GM21619 (cell line): ENCODE results near the gene MRPL28.
"Not testable (repeated sequence)": the region's sequence is repeated elsewhere in the genome, so short reads cannot be mapped to it uniquely, and the experiment has no call there.

ENCODE experiments used
- ATAC-seq: cut with Tn5 transposase; IDR thresholded peaks from one replicate; pipeline ENCODE4 v1.9.1; 2021; ENCODE audit not compliant: unreplicated experiment

The MRPL28 gene

GRCh38 chr16:391885-392335 lies 21.6 kb upstream of the MRPL28 start:
- ATAC-seq, result no peak

- no peak for ATAC-seq
Measured at GRCh38 chr16:389352-389751, 19.0 kb upstream of the MRPL28 start.

DNA sequence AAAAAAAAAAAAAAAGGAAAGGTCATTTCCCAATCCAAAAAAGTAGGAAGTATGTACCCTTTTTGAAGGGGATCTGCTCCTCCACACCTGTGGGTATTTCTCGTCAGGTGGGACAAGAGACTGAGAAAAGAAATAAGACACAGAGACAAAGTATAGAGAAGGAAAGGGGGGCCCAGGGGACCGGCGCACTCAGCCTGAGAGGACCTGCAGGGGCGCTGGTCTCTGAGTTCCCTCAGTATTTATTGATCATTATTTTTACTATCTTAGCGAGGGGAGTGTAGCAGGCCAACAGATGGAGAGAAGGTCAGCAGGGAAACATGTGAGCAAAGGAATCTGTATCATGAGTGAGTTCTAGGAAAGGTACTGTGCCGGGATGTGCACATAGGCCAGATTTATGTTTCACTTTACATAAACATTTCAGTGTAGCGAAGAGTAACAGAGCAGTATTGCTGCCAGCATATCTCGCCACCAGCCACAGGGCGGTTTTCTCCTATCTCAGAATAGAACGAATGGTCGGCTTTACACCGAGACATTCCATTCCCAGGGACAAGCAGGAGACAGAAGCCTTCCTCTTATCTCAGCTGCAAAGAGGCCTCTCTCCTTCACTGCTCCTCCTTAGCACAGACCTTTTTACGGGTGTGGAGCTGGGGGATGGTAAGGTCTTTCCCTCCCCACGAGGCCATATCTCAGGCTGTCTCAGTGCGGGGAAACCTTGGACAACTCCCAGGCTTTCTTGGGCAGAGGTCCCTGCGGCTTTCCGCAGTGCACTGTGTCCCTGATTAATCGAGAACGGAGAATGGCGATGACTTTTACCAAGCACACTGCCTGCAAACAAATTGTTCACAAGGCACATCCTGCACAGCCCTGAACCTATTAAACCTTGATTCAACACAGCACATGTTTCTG lies 17.7 kb upstream of the MRPL28 start:
- ATAC-seq, result not testable (repeated sequence)

DNA sequence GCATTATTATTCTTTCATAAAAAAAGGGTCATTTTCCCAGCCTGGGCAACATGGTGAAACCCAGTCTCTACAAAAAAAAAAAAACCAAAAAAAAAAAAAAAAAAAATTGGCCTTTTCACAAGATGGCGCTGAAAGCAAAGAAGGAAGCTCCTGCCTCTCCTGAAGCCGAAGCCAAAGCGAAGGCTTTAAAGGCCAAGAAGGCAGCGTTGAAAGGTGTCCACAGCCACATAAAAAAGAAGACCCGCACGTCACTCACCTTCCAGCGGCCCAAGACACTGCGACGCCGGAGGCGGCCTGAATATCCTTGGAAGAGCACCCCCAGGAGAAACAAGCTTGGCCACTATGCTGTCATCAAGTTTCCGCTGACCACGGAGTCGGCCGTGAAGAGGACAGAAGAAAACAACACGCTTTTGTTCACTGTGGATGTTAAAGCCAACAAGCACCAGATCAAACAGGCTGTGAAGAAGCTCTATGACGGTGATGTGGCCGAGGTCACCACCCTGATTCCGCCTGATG lies 16.4 kb upstream of the MRPL28 start:
- ATAC-seq, result no peak

GRCh38 chr16:383326-384051 lies 13.2 kb upstream of the MRPL28 start:
- ATAC-seq, result no peak

DNA sequence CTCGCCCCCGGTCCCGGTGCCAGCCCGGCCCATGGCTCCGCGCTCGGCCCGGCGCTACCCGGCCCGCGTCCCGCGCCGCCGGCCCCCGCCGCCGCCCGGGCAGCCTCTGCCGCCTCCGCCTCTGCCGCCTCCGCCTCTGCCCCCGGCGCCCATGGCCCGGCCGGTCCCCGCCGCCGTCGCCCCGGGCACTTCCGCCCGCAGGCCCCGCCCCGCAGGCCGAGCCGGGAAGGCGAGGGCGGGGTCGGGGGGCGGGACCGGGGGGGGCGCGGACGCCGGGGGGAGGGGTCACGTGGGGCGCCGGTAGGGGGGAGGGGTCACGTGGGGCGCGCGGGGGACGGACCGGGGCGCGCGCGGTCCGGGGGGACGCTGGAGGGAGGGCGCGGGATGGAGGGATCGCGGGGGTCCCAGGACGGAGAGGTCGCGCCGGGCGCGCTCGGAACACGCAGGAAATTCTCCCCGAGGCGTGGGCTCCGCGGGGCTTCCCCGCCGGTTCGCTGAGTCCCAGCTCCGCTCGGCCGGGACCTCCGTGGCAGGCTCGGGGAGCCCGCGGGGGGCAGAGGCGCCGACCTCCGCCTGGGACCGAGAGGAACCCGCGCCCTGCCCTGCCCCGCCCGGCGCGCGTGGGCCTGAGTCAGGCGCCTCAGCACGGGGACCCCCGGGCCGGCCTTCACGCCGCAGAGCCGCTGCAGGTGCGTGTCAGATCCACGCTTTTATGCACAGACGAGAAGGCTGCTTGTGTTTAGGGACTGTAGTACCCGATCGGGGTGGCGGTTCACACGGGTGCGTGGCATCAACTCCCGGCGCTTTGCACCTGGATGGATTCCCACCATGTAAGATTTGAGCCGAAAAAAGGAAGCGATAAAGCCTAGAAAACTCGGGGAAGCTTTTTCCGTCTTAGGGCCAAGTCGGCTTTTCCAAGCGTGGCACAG lies 11.7 kb upstream of the MRPL28 start, which contains the start of gene PGAP6:
Gene PGAP6, minus strand, starts transcription at position 190 of the 929 bp plus-strand sequence. Its CDS starts 157 bp downstream, at position 33.
- ATAC-seq, result no peak

GRCh38 chr16:381012-381788 lies 10.9 kb upstream of the MRPL28 start:
- ATAC-seq, result no peak

GRCh38 chr16:380762-381011 lies 10.3 kb upstream of the MRPL28 start:
- no peak for ATAC-seq

DNA sequence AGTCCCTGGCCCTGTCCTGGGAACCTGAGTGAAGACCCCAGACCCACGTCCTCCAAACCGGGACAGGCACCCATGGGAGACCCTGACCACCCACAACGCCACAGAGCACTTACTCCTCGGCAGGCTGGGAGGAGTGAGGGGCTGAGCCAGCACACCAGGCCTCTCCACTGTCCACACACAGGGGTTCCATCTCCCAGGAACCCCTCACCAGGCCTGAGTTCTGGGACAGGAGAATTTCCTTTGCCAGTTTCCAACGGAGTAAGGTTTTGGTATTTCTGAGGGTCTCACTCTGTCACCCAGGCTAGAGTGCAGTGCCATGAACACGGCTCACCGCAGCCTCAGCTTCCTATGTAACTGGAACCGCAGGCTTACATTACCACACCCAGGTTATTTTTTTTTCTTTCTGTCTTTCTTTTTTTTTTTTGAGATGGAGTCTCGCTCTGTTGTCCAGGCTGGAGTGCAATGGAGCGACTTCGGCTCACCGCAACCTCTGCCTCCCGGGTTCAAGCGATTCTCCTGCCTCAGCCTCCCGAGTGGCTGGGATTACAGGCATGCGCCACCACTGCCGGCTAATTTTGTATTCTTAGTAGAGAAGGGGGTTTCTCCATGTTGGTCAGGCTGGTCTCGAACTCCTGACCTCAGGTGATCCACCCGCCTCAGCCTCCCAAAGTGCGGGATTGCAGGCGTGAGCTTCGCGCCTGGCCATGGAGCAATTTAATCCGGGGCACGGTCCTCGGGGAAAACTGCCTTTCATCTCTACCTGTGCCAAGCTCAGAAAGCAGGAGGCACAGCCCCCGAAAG lies 9.8 kb upstream of the MRPL28 start:
- ATAC-seq, result no peak

DNA sequence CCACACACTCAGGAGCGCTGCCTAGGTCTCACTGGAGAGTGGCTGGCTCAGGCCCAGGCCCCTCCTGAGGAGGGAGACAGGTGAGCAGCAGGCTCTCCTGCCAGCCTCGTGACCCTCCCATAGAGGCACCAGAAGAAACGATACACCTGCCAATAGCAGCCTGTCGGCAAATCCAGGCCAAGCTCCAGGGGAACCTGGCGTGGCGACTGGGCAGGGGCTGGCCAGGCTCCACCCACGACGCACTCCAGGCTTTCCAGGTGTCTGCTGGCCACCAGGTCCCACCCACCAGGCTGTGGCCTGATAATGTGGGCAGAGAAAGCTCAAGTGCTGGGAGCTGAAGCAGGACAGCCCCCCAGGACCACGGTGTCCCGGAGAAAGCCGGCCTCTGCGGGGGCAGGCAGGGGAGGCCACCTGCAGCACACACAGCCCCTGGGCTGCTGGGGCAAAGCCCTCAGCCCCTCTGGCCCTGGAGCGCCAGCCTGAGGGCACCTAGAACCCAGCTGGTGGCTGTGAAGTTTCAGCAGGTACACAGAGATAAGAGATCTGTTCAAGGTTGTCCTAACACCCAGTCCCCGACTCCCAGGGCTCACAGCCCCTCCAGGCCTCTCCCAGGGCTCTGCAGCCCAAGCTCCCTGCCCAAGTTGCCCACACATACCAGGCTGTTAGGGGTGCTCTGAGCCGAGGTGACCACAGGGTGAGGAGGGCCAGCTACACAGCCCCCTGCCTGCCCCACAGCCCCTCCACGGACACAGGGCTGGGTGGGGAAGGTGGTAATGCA lies 9.0 kb upstream of the MRPL28 start:
- ATAC-seq, result no peak

DNA sequence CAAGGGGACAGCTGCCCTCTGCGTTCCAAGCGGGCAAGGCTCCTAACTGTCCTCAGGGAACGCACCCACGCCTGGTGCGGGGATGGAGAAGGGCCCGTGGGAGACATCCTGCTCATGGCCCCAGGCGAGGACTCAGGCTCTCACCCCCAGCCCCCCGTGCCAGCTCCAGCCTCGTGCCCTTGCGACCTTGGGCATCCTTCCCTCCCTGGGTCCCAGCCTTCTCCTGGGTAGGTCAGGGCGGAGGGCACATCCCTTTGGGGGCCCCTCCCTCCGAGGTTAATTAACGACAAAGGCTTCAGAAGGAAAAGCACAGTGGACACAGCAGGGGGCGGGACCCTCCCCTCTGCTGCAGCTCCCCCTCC lies 8.5 kb upstream of the MRPL28 start:
- ATAC-seq, result no peak

DNA sequence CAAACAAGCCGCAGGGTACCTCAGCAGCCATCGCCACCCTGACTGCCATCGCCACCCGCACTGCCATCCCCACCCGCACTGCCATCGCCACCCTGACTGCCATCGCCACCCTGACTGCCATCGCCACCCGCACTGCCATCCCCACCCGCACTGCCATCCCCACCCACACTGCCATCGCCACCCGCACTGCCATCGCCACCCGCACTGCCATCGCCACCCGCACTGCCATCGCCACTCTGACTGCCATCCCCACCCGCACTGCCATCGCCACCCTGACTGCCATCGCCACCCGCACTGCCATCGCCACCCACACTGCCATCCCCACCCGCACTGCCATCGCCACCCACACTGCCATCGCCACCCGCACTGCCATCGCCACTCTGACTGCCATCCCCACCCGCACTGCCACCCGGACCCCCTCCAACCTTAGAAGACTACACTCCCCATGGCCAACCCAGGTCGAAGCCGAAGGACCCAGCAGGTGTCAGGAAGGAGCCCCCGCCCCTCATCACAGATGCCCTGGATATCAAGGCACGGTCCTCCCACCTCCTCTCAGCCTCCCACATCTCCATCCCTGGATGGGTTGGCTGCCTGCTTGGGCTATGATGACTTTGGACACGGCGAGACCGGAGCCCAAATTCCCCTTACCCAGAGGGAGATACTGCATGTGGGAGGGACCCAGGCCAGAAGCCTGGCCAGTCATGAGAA lies 7.9 kb upstream of the MRPL28 start:
- ATAC-seq, result not testable (repeated sequence)

GRCh38 chr16:377419-377951 lies 7.1 kb upstream of the MRPL28 start:
- ATAC-seq, result no peak

DNA sequence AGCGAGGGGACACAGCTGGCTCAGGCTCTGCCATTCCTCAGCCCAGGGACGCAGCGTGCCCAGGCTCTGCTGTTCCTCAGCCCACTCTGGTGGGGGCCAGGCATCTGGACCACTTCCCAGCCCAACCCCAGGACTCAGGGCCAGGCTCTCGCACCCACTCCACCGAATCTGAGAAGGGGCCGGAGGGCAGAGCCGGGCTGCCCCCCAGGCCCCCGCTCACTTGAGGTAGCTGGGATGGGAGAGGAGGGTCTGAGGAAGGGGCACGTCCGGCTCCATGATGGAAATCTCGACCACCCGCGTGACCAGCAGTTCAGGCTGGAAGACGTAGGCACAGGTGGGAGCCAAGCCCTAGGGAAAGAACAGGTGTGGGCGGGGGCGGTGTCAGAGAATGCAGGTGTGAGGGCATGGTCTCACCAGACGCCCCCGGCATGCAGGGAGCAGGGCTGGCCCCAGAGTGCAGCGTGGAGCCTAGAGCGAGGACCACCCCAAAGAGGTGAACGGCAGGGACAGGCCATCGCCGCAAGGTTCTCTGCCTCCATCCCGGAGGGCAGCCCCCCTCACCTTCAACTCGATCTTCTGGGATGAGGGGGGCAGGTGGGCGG lies 6.6 kb upstream of the MRPL28 start:
- ATAC-seq, result no peak

- ATAC-seq, result no peak
Measured at GRCh38 chr16:375927-376816, 5.8 kb upstream of the MRPL28 start.

- no peak for ATAC-seq
Measured at GRCh38 chr16:375212-375611, 4.9 kb upstream of the MRPL28 start.

- ATAC-seq, result no peak
Measured at GRCh38 chr16:374616-374926, 4.2 kb upstream of the MRPL28 start.
